HepG2 (cell line): Measurements from ENCODE around the gene EPC2. TPM values are rescaled to one million over a fixed set of nuclear protein-coding genes. Genes with fewer than 3 reads are reported as not detected.
A peak's percentile ranks its signal among the peaks of the same experiment; 100 is the strongest.

ENCODE experiments used
- EHMT2 ChIP-seq: fragments of 200-600 bp; sonication (generic); IDR thresholded peaks from 2 replicates; pipeline ENCODE4 v1.7.0; 2017; ENCODE audit warnings: antibody characterized with exemption, low read depth, low read length, borderline replicate concordance
- IRF9 ChIP-seq: sonication (generic); formaldehyde crosslinking; IDR thresholded peaks from 2 replicates; pipeline ENCODE4 v1.8.0; 2022; ENCODE audit warnings: missing genetic modification reagents, mild to moderate bottlenecking, borderline replicate concordance
- MED1 ChIP-seq: sonication (generic); formaldehyde crosslinking; IDR thresholded peaks from 2 replicates; pipeline ENCODE4 v1.4.0; 2020; ENCODE audit warnings: missing genetic modification reagents
- PRMT3 ChIP-seq: sonication (generic); formaldehyde crosslinking; IDR thresholded peaks from 2 replicates; pipeline ENCODE4 v1.8.1; 2022; ENCODE audit warnings: low read depth, mild to moderate bottlenecking, moderate library complexity, missing genetic modification reagents, borderline replicate concordance
- SAP130 ChIP-seq: IDR thresholded peaks from 2 replicates; pipeline ENCODE4 v1.6.1; 2016; ENCODE audit warnings: low read depth
- TFDP1 ChIP-seq: IDR thresholded peaks from 2 replicates; pipeline ENCODE4 v1.6.1; 2016; ENCODE audit warnings: missing compliant biosample characterization, missing genetic modification reagents, borderline replicate concordance
- TFE3 ChIP-seq: IDR thresholded peaks from 2 replicates; pipeline ENCODE4 v1.6.1; 2016
- ZBTB40 ChIP-seq, 2 experiments: fragments of 450-650 bp in 1 of 2; sonication (generic) in 1 of 2; formaldehyde crosslinking in 1 of 2; IDR thresholded peaks; 2 replicates each; pipeline versions ENCODE4 v1.6.1 to v1.8.0; 2016 to 2022; ENCODE audit warnings: antibody characterized with exemption in 1 of 2, mild to moderate bottlenecking in 1 of 2, missing genetic modification reagents in 1 of 2
- ZNF205 ChIP-seq: IDR thresholded peaks from 2 replicates; pipeline ENCODE4 v1.6.1; 2018; ENCODE audit warnings: missing biosample characterization, missing genetic modification reagents
- ZNF501 ChIP-seq: sonication (generic); formaldehyde crosslinking; IDR thresholded peaks from 2 replicates; pipeline ENCODE4 v1.5.1; 2020; ENCODE audit warnings: mild to moderate bottlenecking, moderate library complexity, missing genetic modification reagents
- ZNF709 ChIP-seq: sonication (generic); formaldehyde crosslinking; IDR thresholded peaks from 2 replicates; pipeline ENCODE4 v1.5.0; 2020; ENCODE audit warnings: mild to moderate bottlenecking, missing genetic modification reagents
- ZNF713 ChIP-seq: sonication (generic); formaldehyde crosslinking; IDR thresholded peaks from 2 replicates; pipeline ENCODE4 v1.4.0; 2020; ENCODE audit warnings: mild to moderate bottlenecking, missing genetic modification reagents
- polyA plus RNA-seq, 8 experiments: library from polyadenylated mRNA; depleted of rRNA in 3 of 8; stranded (reverse) in 7 of 8; unstranded in 1 of 8; fragments of >200 nt; fragmentation: Illumina TruSeq in 4 of 8; extraction: Trizol in 4 of 8; gene quantifications; 2 replicates each; pipeline versions ENCODE4 v1.2.1 to v1.2.3, GENCODE V29; 2011 to 2016; ENCODE audit warnings: low read depth in 4 of 8, missing spikeins in 1 of 8, mixed read lengths in 1 of 8; ENCODE audit not compliant: insufficient read depth in 1 of 8
- total RNA-seq, 5 experiments: library from RNA; depleted of rRNA; stranded (reverse); fragments of >200 nt; fragmentation: Illumina TruSeq; extraction: Trizol; gene quantifications; 2 replicates each; pipeline ENCODE4 v1.2.3, GENCODE V29; 2016; ENCODE audit warnings: low read depth in 1 of 5

The EPC2 gene
- total and polyA plus RNA-seq, 2 of the 13 experiments (the other 11 are each of a cell fraction or from before 2014, with no cell fraction given): 20.5 to 22.0 TPM

GRCh38 chr2:148644883-148645538 lies 460 bp downstream of the EPC2 start (continued):
- TF ChIP-seq ZNF709 (CRISPR knock-in tag) (0 out of 2 replicates have a peak, but pooled peaks have one; percentile 28), TFDP1 (CRISPR knock-in tag) (no peak), SAP130 (peak; percentile 50), ZNF713 (no peak), TFE3 (CRISPR knock-in tag) (peak; percentile 44), ZBTB40 (IDR thresholded peaks at IDR 0.05) (no peak), ZBTB40 (CRISPR knock-in tag; IDR thresholded peaks at IDR 0.05) (peak; percentile 40; the same call in 1 of the 2 replicates), ZNF501 (peak; percentile 86; the same call in 1 of the 2 replicates), PRMT3 (CRISPR knock-in tag) (no peak; the same call in 1 of the 2 replicates), EHMT2 (peak; percentile 20; the same call in 1 of the 2 replicates), ZNF205 (CRISPR knock-in tag) (peak; percentile 32; the same call in 1 of the 2 replicates), IRF9 (CRISPR knock-in tag) (no peak), MED1 (CRISPR knock-in tag) (0 out of 2 replicates have a peak, but pooled peaks have one; percentile 12)
